HG03460 (cell line): ENCODE data around the gene ORC5.

ENCODE experiments used
- ATAC-seq: cut with Tn5 transposase; IDR thresholded peaks from one replicate; pipeline ENCODE4 v1.9.1; 2021; ENCODE audit not compliant: unreplicated experiment

Gene ORC5

DNA sequence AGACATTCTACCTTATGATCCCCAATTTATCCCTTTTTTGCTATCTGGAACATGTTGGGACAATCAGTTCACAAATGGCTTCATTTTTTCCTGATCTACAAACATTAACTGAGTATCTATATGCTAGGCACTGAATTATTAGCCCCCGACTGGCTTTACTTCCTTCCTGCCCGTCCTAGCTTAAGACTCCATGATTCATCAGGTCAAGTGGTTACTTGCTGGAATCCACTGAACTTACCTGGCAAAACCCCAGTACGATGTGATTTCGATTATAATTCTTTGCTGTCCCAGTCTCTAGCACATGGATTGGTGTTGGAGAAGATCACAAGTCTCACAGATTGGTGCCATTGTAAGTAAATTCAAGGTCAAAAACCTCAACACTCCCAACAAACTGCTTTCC, 77.1 kb downstream of the ORC5 start:
- no peak for ATAC-seq

DNA sequence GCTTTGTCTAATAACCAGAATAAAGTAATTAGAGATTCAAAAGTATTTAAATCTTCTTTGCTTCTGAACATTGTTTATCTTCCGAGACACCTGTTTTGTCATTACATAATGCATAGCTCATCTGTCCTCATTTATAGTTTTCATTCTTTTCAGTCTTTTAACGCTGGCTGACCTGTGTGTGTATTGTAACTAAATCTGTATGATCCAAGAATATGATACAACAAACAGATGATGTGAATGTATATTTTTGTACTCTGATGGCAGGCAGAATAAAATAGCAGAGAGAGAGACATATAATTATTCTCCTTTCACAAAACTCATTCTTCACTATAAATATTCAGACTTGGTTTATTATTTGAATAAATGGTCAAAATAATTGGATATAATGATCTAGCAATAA, 80.6 kb downstream of the ORC5 start:
- no peak for ATAC-seq

DNA sequence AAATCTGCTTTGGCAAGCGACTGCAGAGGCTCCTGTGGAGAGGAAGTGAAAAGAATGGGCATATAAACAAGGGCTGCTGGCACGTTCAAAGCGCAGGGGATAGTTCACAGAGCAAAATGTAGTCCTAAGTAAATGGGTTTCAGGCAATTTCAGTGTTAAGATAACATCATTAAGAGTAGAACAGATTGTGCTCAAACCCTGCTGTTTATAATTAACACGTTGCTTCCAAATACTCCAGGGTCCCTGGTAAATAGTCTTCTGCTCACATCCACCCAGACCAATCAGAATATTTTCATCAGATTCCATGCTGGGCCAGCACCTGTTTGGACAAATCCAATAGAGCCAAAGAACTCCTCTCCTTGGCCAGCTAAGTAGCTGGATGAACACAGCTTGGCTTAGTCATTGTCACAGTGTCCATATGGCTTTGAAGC, 81.4 kb downstream of the ORC5 start:
- ATAC-seq, result no peak

DNA sequence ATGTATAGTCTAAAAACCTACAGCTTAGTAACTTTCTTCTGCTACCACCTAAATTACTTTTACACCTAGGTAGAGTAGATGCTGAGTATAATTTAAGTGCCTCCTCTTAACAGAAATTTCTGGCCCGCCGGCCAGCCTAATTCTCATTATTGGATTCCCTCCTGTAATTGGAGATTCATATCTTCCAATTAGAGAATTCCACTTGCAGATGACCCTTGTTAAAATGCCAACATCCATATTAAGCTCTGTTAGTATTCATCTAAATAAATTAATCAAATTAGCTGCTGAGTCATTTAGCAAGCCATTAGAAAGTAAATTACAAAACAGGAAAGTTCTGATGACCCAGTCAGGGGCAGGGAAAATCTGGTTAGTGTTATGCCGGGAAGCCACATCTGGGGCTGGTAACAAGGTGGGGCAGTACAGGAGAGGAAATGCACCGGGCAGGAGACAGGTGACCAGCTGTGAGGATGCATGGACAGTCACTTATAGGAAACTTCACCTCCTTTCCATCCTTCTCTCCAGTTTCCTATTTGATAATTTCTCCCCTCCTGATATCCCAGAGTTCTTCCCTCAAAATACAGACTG, 82.8 kb downstream of the ORC5 start:
- ATAC-seq, result no peak

DNA sequence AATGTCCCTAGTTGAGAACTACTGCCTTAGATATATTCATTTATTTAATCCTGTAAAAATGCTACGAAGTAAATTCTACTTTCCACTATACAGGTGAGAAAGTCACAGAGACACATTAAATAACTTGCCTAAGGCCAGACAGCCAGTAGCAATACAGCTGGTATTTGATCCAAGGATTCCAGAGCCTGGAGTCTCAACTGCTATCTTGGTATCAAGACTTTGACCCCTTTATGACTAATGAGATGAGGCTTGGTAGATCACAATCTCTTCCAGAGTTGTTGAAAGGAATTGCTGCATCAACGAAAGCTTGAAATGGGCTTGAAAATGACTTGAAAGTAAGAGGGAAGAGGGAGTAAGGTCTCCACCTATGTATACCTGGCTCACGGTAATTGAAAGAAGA, 83.3 kb downstream of the ORC5 start:
- ATAC-seq, result no peak

DNA sequence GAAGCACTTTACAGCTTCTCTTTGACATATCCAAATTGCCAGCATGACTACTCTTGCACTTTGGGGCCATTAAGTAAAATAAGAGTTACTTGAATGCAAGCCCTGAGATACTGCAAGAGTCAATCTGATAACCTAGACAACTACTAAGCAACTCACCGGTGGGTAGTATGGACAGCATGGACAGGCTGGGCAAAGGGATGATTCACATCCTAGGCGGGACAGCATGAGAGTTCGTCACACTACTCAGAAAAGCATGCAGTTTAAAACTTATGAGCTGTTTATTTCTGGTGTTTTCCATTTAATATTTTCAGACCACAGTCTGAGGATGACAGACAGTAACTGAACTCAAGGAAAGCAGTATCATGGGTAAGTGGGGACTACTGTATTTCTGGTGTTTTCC, 84.0 kb downstream of the ORC5 start:
- no peak for ATAC-seq

DNA sequence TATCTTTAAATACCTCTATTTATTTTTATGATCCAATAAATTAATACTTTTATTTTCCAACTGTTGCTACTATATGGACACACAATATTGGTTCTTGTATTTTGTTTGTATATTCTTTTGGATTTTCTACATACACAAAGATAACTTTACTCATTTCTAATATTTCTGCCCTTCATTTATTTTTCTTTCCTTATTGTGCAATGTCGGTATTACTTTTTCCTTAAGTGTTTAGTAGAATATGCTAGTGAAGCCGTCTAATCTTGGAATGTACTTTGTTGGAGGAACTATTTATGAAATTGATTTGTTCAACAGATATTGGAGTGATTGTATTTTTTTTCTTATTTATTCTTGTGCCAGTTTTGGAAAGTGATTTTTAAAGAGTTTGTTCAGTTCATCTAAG, 94.0 kb downstream of the ORC5 start:
- no peak for ATAC-seq

DNA sequence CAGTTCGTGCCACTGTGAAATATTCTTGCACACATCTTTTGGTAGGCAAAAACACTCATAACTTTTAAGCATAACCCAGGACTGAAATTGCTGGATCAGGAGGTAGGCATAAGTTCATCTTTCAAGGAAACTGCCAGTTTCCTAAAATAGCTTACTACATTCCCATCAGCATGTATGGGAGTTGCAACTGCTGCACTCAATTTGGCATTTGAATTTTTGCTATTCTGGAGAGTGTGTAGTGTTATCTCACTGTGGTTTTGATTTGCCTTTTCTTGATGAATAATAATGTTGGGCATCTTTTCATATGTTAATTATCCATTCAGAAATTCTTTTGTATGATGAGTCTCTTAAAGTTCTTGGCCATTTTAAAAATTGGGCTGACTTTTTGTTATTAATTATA, 95.2 kb downstream of the ORC5 start:
- ATAC-seq, result no peak

DNA sequence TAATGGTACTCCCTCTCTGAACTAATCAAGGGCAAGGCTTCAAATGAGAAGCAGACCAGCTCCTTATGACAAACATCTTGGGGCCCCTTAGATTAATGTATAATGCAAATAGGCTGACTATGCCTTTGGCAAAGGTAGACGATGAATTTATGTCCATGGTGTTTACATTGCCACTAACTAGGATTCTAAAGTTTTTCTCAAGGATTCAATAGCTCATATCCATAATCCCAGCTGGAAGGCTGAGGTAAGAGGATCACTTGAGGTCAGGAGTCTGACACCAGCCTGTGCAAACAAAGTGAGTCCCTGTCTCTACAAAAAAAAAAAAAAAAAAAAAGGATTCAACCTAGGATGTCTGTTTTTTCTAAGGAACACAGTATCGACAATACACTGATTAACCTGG, 96.5 kb downstream of the ORC5 start:
- ATAC-seq, result no peak

DNA sequence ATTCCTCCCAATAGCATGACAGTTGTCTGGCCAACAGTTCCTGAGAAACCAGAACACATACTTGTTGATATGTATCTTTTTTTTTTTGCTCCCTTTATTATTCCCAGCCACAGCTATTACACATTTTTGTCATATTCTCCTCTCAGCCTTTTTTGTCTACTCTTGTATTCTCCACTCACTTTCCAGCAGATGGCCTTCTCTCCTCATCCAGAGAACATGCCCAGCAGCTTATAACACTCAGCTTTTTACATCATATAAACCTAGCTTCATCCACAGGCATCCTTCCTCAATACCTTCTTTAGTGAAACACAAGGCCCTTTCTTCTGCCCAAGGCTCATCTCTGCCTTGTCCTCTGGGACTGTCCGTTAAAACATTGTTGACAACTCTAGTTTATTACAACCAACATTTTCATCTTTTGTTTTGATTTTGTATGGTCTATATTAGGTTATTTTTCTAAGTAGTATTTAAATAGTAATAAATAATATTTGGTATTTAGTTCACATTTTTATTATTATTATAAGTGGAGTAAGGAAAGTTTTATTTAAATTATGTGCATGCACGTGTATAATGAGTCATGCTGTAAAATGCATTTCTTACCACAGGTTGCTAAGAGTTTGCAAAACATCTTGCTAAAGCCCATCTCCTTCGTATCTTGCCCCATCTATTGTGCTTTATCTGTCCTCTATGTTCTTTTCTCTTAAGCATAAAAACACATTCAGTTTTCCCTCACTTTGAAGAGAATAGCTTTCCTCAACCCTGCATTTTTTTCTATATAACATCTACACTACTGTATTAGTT, 101.5 kb downstream of the ORC5 start:
- no peak for ATAC-seq

DNA sequence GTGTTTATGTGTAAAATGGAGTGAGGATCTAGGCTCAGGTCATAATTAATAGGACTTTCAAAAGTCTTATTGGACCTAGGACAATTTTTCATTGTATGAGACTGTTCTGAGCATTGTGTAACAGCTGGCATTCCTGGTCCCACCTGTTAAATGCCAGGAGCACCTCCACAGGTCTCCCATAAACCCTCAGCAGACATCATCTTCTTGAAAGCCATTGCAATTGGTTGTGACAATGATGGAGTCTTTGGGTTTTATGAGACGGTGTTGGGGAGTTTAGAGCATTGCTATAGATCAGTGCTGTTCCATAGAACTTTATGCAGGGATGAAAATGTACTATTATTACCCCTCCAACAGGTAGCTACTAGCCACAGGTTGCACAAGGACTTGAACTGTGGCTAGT, 108.9 kb downstream of the ORC5 start:
- ATAC-seq, result no peak

DNA sequence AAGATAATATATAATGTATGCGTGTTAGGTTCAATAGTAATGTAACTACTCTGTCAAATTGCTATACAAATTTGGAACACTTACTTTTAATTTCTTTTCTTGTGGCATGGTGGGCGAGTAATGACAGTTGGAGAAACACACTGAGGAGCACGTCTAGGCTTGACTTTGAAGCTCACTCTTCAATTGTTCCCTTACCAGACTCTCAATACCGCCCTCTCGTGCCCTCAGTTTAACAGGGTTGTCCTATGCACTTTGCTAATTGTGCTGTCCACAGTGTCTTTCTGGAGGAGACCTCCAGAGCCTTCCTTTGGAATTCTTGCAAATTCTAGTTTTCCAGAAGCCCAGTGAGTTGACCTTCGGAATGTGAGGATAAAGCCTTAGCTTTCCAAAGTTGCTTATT, 111.1 kb downstream of the ORC5 start:
- no peak for ATAC-seq

DNA sequence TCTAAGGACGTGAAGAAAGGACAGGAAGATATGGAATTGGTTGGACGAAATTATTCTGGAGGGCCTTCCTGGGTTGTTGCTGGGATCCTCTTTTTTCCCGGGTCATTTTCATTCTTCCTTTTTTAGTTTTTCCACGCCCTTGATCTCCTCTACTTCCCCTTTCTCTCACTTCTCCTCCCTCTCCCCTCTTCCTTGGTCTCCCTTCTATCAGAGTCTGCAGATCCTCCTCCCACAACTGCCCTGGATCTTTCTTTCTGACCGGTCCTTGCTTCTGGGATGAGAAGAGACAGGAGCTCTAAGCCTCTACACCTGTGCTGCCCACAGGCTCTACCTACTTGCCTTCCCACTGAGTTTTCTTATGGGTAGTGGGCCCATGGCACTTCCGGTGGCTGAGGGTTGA, 114.7 kb downstream of the ORC5 start:
- ATAC-seq, result no peak

DNA sequence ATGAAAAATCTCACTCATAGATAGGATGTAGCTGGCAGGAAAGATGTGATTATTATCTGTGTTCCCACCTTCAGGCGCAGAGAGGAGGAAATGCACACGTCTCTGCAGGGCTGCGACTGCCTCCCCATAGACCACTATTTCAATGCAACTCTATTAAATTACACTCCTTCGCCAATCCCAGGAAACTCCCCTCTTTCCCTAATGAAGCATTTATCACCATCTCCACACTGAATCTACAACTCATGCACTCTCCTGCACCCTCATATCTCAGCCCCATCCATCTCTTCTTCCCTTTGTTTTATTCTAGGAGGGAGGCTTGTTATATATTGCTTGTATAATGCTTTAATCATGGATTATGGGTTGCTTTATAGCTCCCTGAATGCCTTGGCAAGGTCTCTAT, 116.6 kb downstream of the ORC5 start:
- ATAC-seq, result no peak

DNA sequence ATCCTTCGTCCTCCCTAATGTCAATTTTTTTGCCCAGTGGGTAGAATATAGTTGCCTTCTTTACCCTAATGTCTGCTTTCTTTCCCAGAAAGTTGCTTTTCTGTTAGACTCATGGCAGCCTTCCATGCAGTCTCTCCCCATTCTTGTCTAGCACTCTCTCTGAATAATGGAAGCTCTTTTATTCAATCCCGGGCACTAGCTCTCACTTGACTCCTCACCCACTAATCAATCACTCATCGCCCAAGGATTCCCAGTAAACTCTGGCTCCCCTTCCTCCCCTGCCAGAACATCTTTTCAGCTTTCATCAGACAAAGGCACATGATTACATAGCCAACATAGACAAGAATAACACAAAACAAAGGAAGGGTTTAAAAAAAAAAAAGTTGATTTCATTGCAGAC, 118.2 kb downstream of the ORC5 start:
- no peak for ATAC-seq

DNA sequence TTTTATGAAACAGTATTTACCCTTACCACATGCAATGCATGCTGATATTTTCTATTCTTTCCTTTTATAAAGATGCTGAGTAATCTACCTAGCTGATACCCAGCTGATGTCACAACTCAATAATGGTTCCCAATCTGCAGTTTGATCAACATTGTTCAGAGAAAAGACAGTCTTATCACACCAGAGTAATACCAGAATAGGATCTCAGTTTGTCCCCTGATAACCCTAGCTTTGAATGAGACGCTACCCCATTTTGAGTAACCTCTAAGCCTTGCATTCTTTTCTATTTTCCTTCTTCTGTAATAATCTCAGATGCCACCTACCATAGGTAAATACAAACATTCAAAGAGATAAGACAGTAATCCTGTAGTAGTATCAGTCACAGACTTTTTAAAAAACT, 118.8 kb downstream of the ORC5 start:
- ATAC-seq, result no peak
